CD4-positive, alpha-beta T cell treated with Interleukin-10 for 1 hour (primary cell): ENCODE results near the gene MAMDC4.
"Not testable (repeated sequence)": the region's sequence is repeated elsewhere in the genome, so short reads cannot be mapped to it uniquely, and the experiment has no call there.

Experiments
- DNase-seq: peaks from one replicate; pipeline ENCODE4 v3.0.0-alpha.2; 2020

Gene MAMDC4

DNA sequence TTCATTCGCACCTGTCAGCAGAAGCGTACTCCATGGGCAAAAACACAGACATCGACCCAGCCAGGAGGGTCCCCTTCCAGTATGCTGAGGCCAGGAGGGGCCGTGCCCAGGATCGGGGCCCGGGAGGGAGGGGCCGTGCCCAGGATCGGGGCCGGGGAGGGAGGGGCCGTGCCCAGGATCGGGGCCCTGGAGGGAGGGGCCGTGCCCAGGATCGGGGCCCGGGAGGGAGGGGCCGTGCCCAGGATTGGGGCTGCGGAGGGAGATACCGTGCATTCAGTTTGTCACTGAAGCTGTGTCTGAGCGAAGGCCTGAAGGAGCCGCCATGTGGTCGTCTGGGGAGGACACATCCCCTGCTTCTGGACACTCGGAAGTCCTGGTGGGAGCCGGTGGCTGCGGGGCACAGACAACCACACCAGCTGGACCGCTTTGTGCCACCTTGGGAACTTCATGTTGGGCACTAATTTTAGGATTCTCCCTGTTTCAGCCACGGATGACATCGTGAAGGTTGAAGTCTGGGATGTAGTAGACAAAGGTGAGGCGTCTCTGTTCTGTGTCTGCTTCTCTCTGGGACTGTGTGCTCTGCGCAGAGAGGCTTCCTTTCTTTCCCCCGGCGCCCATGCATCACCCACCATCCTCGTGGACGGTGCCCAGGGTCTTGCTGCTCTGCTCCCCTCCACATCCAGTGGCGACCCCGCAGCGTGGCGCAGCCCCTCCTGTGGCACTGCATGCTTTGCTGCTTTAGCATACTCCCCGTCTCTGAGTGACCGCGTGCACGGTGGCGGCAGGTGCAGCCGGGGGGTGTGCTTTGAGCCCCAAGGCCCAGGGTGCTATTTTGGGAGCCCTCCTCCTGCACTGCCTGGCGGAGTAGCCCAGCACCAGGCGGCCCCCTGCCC lies 26.6 kb upstream of the MAMDC4 start:
- no peak for DNase-seq

DNA sequence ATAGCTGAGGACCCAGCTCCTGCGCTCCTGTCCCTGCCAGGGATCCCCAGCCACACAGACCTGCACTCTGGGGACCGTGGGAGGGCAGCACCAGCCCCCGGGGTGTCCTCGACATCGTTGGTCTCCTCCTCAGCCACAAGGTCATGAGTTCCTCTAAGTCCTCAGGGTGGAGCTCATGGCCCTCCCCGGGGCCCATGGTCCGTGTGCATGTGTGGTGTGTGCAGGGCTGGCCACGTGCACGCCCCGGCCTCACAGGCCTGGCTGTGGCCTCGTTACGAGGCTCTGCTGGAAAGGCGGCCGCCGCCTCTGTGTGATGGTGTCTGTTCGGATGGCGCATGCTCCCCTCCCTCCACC lies 26.0 kb upstream of the MAMDC4 start:
- no peak for DNase-seq

DNA sequence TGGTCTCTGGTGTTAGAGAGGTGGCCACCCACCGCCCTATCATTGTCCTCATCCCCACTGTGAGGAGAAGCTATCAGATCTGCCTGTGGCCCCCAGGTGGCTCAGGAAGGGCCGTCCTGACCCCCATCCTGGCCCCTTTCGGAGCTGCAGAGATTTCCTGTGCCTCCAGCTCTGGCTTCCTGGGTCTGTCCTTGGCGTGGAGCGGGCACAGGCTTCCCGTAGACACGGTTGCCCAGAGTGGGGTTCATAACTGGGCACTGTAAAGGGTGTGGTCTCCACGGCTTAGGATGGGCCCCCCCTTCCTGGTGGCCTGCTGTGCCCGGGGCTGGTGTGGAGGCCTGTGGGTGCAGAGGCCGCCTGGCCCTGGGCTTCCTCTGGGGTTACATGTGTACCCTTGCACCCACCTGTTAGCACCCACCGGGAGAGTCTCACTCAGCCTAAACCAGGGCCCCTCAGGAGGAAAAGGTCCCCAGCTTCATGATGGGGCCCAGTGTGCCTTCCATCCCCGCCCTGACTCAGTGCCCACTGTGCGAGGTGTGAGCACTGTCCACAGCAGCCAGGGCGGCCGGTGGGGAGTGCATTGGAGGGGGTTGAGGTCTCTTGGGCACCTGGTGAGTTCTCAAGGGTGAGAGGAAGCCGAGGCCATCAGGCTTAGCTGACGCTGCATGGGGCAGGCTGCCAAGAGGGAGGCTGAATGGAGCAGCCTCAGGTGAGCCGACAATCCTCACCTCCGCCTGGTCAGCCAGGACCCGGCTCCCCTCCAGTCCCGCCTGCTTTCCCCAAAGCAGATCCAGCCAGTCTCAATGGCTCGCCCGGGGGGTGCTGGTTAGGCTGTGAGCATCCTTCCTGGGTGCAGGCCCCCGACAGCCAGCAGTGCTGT lies 25.2 kb upstream of the MAMDC4 start:
- DNase-seq, result no peak

DNA sequence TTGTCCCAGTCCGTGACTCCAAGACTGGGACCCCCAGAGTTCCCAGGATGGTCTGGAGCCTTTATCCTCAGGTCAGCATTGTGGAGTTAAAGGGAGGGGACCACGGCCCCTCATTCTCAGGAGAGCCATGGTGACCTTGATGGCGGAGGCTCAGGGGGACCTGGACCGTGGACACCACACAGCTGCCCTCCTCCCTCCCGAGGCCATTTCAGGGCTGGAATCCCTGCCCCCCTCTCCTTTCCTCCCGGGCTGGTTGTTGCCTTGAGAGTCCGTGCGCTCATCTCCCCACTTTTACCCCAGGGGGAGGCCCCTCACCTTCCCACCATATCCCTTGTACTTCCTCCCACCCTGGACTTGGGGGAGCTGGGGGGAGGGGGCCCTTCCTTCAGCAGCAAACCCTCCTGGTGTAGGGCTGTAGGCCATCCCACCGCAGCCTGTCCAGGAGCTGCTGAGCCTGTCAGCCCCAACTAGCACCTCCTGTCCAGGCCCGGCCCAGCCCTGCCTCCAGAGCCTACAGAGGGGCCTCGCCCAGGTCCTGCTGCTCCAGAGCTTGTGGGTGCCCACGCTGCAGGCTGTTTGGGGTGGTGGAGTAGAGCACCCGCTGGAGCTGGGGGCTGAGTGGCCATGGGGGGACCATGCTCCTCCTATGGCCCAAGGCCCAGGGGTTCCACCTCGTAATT lies 24.2 kb upstream of the MAMDC4 start:
- no peak for DNase-seq

DNA sequence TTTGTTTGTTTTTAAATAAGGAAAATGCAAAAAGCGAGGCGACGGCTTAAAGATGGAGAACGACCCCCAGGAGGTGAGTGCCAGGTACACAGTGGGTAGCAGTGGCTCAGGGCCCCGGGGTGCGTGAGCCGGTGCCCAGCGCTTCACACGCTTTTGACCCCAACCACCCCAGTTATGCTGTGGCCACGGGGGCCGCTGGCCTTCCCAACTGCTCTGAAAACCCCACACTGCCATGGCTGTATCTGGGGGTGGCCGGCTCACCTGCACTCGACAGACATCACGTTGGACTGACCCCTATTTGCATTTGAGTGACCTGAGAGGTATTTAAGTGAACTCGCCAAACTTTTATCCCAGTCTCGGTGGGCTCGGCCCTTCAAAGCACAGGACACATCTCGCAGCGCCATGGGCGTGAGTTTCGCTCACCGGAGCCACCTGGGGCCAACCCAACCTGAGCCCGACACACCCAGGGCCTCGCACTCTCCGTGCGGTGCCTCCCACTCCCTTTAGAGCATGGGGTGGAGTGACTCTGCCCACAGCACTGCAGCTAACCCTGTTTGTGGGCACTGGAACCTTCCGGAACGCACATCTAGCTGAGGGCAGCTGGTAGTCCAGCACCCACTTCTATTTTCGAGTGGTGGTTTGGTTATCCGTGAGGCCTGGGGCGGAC lies 23.5 kb upstream of the MAMDC4 start:
- DNase-seq, result no peak

DNA sequence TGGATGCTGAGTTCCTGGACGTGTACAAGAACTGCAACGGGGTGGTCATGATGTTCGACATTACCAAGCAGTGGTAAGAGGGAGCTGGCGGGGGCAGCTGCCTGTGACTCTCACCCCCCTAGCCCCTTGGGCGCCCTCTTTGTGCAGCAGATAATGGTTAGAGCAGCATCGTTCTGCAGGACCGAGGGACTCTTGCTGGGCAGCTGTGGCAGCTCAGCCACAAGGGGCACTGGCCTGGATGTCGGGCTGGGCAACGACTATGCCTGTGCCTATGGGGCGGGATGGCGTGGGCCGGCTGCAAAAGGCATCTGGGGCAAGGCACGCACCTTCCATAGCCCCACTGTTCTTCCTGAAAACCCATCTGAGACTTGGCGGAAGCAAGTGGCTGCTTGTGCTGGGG lies 22.7 kb upstream of the MAMDC4 start:
- no peak for DNase-seq

DNA sequence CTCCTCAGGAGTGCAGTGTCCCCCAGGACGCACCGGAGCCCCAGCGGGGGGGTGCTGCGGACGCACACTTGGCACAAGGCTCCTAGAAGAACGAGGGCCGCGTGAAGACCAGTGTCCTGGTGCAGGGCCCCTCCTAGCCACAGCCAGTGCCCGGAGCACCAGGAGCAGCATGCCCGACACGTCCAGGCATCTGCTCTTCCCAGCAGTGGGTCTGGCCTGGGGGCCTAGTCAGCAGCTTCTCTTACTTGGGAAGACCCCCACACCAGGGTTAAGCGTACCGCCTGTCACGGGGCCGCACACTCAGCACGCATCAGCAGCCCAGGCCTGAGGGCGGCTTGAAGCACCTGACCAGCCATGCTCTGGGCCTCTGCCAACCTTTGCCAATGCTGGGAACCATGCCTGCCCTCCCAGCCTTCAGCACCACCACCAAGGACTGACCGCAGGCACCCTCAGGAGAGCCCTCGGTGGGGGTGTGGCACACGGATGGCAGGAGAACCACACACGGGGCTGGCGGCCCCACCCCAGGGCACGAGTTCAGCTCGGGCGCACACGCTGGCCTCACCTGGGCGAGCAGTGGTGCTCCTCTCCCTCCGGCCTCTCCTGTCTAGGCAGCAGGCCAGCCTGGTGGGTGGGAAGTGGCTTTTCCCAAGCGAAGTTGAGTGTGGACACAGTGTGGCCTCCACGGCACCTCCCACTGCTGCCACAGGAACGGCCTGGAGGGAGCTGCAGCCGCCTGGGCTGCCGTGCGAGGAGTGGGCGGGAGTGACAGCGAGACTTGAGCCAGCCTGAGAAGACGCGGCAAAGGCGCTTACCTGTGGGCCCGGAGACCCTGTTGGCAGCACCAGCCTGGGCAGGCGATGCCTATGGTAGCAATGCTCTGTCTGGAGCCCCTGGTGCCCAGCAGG lies 21.9 kb upstream of the MAMDC4 start:
- DNase-seq, result no peak

DNA sequence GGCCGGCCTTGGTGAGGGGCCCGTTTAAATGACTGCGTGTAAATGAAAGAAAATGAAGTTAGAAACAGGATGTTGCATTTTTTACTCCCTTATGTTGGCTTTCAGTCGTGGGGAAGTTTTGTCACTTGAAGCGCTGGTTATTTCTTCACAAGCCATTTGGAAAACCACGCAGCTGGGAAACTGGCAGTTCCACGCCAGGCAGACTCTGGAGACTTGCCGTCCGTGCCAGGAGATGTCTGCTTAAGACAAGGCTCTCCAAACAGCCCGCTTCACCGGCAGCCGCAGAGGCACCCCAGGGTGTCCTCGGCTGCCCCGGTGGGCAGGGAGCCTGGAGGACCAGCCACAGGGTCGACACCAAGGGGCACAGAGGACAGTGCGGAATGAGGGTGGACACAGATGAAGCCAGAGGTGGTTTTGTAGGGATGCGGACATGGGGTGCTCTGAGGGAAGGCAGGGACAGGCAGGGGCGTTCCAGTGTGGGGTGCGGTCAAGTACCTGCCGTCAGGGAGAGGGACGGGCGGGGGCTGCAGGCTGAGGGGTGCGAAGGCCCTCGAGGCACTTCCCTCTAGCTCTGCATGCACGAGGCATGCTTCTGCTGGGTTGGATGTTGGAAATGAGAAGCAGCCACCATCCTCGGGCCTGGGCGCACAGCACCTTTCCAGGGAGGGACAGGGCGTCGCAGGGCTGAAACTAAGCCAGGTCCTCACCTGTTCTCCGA lies 21.0 kb upstream of the MAMDC4 start:
- DNase-seq, result no peak

DNA sequence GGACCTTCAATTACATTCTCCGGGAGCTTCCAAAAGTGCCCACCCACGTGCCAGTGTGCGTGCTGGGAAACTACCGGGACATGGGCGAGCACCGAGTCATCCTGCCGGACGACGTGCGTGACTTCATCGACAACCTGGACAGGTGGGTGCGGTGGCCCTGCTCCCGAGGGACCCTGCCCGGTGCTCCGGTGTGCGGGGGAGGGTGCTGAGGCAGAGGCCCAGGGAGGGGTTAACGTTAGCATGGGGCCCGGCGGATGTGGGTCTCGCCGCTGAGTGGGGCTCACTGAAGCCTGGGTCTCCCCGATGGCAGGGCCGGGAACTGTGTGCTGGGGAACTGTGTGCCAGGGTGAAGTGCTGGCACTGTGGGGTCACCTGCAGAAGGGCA lies 20.4 kb upstream of the MAMDC4 start:
- no peak for DNase-seq

DNA sequence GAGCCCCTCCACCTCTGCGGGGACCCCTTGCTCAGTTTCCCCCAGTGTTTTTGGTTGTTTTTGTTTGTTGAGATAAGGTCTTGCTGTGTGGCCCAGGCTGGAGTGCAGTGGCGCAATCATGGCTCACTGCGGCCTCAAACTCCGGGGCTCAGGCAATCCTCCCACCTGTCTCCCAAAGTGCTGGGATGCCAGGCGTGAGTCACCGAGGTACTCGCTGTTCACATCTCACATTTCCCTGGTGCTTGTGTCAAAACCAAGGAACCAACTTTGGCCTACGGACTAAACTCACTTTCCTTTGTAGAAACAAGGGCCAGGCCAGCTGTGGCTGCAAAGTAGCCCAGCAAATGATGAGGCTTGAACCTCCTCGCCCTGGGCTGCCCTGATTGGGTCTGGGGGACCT lies 19.6 kb upstream of the MAMDC4 start:
- no peak for DNase-seq

DNA sequence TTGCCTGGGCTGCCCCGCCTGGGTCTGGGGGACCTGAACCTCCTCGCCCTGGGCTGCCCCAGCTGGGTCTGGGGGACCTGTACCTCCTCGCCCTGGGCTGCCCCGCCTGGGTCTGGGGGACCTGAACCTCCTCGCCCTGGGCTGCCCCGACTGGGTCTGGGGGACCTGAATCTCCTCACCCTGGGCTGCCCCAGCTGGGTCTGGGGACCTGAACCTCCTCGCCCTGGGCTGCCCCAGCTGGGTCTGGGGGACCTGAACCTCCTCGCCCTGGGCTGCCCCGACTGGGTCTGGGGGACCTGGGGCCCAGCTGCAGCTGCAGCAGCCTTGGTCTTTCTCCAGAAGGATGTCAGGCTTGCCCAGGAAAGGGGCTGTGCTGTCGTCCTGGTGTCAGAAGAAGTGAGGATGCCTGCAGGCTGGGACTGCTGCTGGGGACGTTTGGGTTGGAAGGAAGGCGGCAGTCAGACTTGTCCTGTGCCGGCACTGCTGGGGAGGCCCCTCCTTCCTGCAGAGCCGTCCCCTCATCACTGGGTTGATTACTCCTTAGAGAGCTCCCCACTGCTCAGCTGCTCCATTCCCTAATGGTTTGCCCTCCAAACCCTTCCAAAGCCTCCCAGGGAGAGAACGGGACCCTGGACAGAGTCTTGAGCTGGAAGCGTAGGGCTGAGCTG lies 18.6 kb upstream of the MAMDC4 start:
- DNase-seq, result not testable (repeated sequence)

DNA sequence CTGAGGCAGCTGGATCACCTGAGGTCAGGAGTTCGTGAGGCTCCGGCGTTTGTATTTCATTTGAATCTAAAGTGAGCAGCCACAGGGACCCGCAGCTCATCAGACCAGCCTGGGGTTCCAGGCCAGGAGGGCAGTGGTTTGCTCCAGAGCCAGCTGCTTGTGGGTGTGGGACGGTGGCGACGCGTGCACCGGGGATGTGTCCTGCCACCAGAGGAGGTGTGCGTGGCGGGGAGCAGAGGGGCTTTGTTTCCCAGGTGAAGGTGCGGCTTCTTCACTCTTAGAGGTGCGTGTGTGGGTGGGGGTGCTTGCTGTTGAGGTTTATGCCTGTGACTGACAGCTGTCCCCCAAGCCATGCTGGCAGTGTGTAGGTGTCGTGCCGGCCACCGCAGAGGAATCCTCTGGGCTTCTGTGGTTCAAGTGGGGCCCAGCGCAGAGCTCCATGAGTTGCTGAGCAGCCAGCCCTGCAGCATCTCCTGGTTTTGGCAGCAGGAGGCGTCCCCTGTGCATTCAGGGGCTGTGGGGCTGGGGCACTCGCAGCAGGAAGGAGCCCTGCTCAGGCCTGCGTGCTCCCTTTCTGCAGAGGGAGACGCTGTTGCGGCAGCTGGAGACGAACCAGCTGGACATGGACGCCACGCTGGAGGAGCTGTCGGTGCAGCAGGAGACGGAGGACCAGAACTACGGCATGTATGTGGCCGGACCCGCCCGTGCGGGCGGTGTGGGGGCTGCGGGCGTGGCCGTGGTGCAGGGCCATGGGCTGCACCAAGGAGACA lies 16.8 kb upstream of the MAMDC4 start:
- no peak for DNase-seq

DNA sequence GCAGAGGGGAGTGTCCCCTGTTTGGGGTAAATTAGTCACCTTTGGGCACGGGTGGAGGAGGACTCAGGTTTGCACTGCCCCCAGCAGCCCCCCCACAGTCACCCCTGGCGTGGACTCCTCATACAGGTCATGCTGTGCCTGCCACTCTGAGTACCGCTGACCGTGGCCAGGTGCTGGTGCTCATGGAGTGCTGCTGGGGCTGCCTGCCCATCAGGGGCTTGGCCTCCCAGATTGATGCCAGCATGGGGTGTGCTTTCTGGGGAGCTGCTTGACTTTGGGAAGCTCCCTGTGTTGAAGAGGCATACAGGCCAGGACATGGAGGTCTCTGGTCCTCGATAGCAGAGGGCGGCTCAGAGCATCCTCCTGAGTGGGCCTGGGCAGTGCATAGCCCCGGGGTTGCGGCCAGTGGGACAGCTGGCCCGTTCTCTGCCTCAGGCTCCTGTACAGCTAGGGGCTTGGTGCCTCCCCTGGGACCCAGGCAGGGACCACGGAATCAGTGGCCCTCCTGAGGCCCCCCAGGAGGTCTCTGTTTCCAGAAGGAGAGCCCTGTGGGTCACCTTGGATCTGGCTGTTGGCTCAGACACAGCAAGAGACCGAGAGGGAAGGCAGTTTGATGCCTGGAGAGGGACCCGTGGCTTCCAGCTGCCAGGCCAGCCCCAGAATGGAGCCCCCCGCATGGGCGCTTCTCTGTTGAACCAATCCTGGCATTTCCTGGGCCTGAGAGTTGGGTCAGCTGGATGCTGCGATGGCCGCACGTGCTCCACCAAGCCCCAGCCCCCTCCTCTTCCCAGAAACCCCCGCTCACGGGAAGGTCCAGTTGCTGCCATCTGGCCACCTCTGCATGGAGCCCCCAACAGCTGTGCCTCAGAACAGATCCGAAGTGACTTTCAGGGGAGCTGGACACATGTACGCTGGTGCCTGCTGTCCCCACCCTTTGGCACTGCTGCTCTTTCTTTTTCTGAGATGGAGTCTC lies 15.9 kb upstream of the MAMDC4 start:
- no peak for DNase-seq

DNA sequence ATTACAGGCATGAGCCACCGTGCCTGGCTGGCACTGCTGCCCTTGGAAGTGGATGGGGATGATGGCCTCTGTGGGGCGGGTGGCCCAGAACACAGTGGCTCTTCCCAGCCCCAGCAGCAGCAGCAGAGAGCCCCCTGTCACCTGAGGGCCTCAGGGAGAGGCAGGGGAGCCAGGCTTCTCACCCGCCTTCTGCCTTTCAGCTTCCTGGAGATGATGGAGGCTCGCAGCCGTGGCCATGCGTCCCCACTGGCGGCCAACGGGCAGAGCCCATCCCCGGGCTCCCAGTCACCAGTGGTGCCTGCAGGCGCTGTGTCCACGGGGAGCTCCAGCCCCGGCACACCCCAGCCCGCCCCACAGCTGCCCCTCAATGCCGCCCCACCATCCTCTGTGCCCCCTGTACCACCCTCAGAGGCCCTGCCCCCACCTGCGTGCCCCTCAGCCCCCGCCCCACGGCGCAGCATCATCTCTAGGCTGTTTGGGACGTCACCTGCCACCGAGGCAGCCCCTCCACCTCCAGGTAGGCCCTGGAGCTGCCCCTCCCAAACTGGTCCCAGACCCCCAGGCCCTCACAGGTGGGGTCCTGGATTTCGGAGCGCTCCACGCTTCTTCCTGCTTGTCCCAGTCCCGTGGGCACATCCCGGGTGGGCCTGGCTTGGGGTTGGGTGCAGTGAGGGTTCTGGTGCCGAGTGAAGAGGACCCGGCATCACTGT lies 14.8 kb upstream of the MAMDC4 start:
- DNase-seq, result no peak

DNA sequence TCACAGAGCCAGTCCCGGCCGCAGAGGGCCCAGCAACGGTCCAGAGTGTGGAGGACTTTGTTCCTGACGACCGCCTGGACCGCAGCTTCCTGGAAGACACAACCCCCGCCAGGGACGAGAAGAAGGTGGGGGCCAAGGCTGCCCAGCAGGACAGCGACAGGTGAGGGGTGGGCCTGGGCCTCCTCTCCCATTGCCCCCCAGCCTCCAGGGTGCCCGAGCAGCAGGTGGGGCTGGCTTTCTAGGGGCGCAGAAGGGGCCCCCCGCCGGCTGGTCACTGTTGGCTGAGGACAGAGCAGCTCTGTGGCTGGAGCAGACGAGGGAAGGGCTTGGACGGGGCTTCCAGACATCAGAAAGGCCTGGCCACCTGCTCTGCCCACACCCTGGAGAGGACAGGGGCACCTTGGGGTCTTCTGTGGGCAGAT lies 14.3 kb upstream of the MAMDC4 start:
- not testable (repeated sequence) for DNase-seq

DNA sequence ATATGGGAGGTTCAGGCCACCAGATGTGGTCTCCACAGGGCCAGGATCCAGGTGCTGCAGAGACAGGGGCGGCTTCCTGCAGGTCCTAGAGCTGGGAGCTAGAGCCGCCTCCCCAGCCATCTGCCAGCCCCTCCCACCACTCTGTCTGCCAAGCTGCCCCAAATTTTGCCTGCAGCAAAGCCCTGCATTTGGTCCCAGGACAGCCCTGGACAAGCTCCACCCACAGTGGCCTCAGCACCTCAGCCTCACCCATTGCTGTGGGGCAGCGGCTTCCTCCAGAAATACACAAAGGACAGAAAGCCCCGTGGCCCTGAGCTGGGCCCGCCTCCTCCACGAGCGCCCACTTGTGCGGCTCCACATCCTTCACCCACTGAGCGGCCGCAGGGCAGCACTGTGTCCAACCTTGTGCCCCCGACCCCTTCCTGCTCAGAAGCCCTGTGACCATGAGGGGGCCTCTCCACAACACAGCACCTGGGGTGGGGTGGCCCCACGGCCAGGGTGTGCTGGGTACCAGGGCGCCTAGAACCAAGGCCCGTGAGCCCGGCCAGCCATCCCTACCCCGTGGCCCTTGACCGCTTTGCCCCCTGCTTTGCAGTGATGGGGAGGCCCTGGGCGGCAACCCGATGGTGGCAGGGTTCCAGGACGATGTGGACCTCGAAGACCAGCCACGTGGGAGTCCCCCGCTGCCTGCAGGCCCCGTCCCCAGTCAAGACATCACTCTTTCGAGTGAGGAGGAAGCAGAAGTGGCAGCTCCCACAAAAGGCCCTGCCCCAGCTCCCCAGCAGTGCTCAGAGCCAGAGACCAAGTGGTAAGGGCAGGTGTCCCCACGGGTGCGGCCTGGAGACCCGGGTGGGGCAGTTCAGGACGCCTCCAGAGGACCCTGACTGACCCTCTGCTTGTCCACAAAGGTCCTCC lies 13.6 kb upstream of the MAMDC4 start:
- no peak for DNase-seq
